Endothelial cell of umbilical vein (primary cell): ENCODE results near the gene FAM120B. TPM values are rescaled to one million over a fixed set of nuclear protein-coding genes. Genes with fewer than 3 reads are reported as not detected.

Source experiments
- BruUV-seq: library from RNA; stranded (reverse); fragments of 400-500 nt; replicated peaks from 2 replicates; lab custom pipeline; 2021; lab: Mats Ljungman, UMichigan
- CTCF ChIA-PET: fragments of 300-600, 350-600 bp; sonication (Branson Sonifier 250); formaldehyde crosslinking; loops from one replicate; lab custom pipeline; 2021; ENCODE audit warnings: antibody characterized with exemption, inconsistent platforms; lab: Charles Lee
- POLR2A ChIA-PET: fragments of 300-600, 350-600 bp; sonication (Branson Sonifier 250); formaldehyde crosslinking; loops from one replicate; lab custom pipeline; 2021; ENCODE audit warnings: antibody characterized with exemption, inconsistent platforms; lab: Charles Lee
- DNase-seq: peaks from one replicate; pipeline ENCODE4 v3.0.0-alpha.2; 2011; ENCODE audit warnings: low read depth, low spot score
- FAIRE-seq: peaks from 2 replicates; lab custom pipeline; 2011; peaks lifted over from hg19 to GRCh38; lab: Jason Lieb, UNC
- H2AFZ ChIP-seq: 2 replicates; pipeline ENCODE4 v1.6.0; 2012; ENCODE audit warnings: low read depth, low read length, control low read depth, inconsistent platforms
- H3K27ac ChIP-seq: 2 replicates; pipeline ENCODE4 v1.5.1; 2011; ENCODE audit warnings: low read depth, mild to moderate bottlenecking, control low read depth, low read length, moderate library complexity; ENCODE audit not compliant: insufficient read depth
- H3K27me3 ChIP-seq, 2 experiments: 2 replicates each; pipeline versions ENCODE4 v1.6.0 to v1.6.1; 2011; ENCODE audit warnings: low read length in 2 of 2, mixed read lengths in 1 of 2; ENCODE audit not compliant: control insufficient read depth in 2 of 2, insufficient read depth in 2 of 2
- H3K36me3 ChIP-seq, 2 experiments: 2 replicates in 1 of 2; 3 replicates in 1 of 2; pipeline ENCODE4 v1.5.1; 2011; ENCODE audit warnings: low read length in 2 of 2, mild to moderate bottlenecking in 1 of 2, moderate library complexity in 1 of 2; ENCODE audit not compliant: control insufficient read depth in 2 of 2, insufficient read depth in 2 of 2; ENCODE audit errors: extremely low read depth in 1 of 2
- H3K4me1 ChIP-seq: 3 replicates; pipeline ENCODE4 v1.5.1; 2011; ENCODE audit warnings: mild to moderate bottlenecking, low read length; ENCODE audit not compliant: control insufficient read depth, insufficient read depth; ENCODE audit errors: extremely low read depth
- H3K4me2 ChIP-seq: 2 replicates; pipeline ENCODE4 v1.6.1; 2011; ENCODE audit warnings: low read length, control low read depth, mixed read lengths; ENCODE audit not compliant: insufficient read depth
- H3K4me3 ChIP-seq, 3 experiments: fragments of 200-600 bp in 1 of 3; sonication (generic), shearing (Covaris generic) in 1 of 3; replicated peaks in 1 of 3; 2 replicates each; pipeline ENCODE4 v1.5.1; 2011 to 2016; ENCODE audit warnings: control low read depth in 3 of 3, low read length in 3 of 3, mild to moderate bottlenecking in 2 of 3, inconsistent platforms in 1 of 3, low read depth in 1 of 3, moderate library complexity in 1 of 3; ENCODE audit not compliant: insufficient read depth in 1 of 3
- H3K79me2 ChIP-seq: 2 replicates; pipeline ENCODE4 v1.6.0; 2012; ENCODE audit warnings: low read length, inconsistent platforms; ENCODE audit not compliant: control insufficient read depth, insufficient read depth
- H3K9ac ChIP-seq: replicated peaks from 2 replicates; pipeline ENCODE3; 2011; ENCODE audit warnings: low read length, control low read depth; ENCODE audit not compliant: insufficient read depth; ENCODE audit errors: extremely low read depth
- H3K9me1 ChIP-seq: replicated peaks from 3 replicates; pipeline ENCODE4 v1.6.0; 2011; ENCODE audit warnings: mild to moderate bottlenecking, low read length; ENCODE audit not compliant: control insufficient read depth, insufficient read depth; ENCODE audit errors: extremely low read depth
- H3K9me3 ChIP-seq: replicated peaks from 2 replicates; pipeline ENCODE4 v1.5.1; 2012; ENCODE audit warnings: low read length, inconsistent platforms; ENCODE audit not compliant: control insufficient read depth, insufficient read depth
- H4K20me1 ChIP-seq: replicated peaks from 2 replicates; pipeline ENCODE3; 2011; ENCODE audit warnings: mild to moderate bottlenecking, low read length; ENCODE audit not compliant: control insufficient read depth, insufficient read depth; ENCODE audit errors: extremely low read depth
- CTCF ChIP-seq, 2 donors: IDR thresholded peaks; 1 replicate in 1 of 2; 2 replicates in 1 of 2; pipeline ENCODE4 v1.5.1; 2011; ENCODE audit warnings: low read length in 2 of 2, mild to moderate bottlenecking in 2 of 2, moderate library complexity in 2 of 2, control low read depth in 1 of 2, inconsistent platforms in 1 of 2, low read depth in 1 of 2; ENCODE audit not compliant: insufficient read depth in 1 of 2; ENCODE audit errors: extremely low read depth in 1 of 2
- FOS ChIP-seq: IDR thresholded peaks from 2 replicates; pipeline ENCODE4 v1.6.1; 2011; ENCODE audit warnings: mild to moderate bottlenecking, low read length, moderate library complexity, borderline replicate concordance; ENCODE audit not compliant: insufficient read depth
- GATA2 ChIP-seq: IDR thresholded peaks from 2 replicates; pipeline ENCODE4 v1.7.0; 2011; ENCODE audit warnings: low read depth, mild to moderate bottlenecking, moderate library complexity, mixed read lengths, low read length; ENCODE audit not compliant: insufficient read length, insufficient read depth
- JUN ChIP-seq: IDR thresholded peaks from 2 replicates; pipeline ENCODE4 v1.6.1; 2011; ENCODE audit warnings: borderline replicate concordance, low read depth; ENCODE audit not compliant: insufficient read length, insufficient read depth
- MAX ChIP-seq: IDR thresholded peaks from 2 replicates; pipeline ENCODE4 v1.6.1; 2011; ENCODE audit not compliant: insufficient read depth, insufficient read length
- MYC ChIP-seq: IDR thresholded peaks from one replicate; pipeline ENCODE4 v1.6.1; 2011; ENCODE audit warnings: mild to moderate bottlenecking, low read depth, low read length
- POLR2A ChIP-seq: IDR thresholded peaks from 2 replicates; pipeline ENCODE4 v1.6.1; 2012; ENCODE audit warnings: low read depth, mild to moderate bottlenecking, control low read depth, low read length
- POLR2AphosphoS5 ChIP-seq: IDR thresholded peaks from 2 replicates; pipeline ENCODE4 v1.6.1; 2012; ENCODE audit warnings: low read depth, mild to moderate bottlenecking, control low read depth, low read length, moderate library complexity; ENCODE audit not compliant: insufficient read depth
- dilution Hi-C: fragments of 300-500 bp; cut with MboI; formaldehyde crosslinking; loops from one replicate; pipeline ENCODE4 v1.15.0; 2019; ENCODE audit warnings: low sequenced_read_pairs; ENCODE audit not compliant: extremely low pct_ligation_motif_present
- intact Hi-C: fragments of 100-400 bp; cut with micrococcal nuclease; formaldehyde crosslinking; loops from one replicate; pipeline ENCODE4 v1.10.0; 2022
- polyA plus RNA-seq, 4 experiments: library from polyadenylated mRNA; depleted of rRNA in 3 of 4; stranded (reverse) in 3 of 4; unstranded in 1 of 4; fragments of >200 nt; gene quantifications; 2 replicates each; pipeline versions ENCODE4 v1.2.1 to v1.2.3, GENCODE V29; 2011 to 2012; ENCODE audit warnings: missing spikeins in 1 of 4
- total RNA-seq: library from RNA; stranded (reverse); gene quantifications from 2 replicates; pipeline ENCODE4 v1.2.3, GENCODE V29; 2021

The FAM120B gene
- total and polyA plus RNA-seq, 2 donors (not counting 3 experiments of a cell fraction or from before 2014, with no cell fraction given), result 10.8 to 28.2 TPM

- Histone ChIP-seq H3K4me1 (peaks cover 17% of the 10 kb centered on the region), H3K4me3 (peak overlapping the region in 1 of 3 experiments; percentile 12), H3K36me3 (peaks cover 3 to 6% of the 10 kb centered on the region in 2 experiments), H3K27ac (peak overlapping the region; percentile 85), H3K4me2 (peak overlapping the region; percentile 55), H3K9ac (peak overlapping the region; percentile 54), H2AFZ (no peak overlapping the region), H3K27me3 (no peaks in the 10 kb centered on the region), H3K9me1 (no peaks in the 10 kb centered on the region), H4K20me1 (no peaks in the 10 kb centered on the region), H3K9me3 (no peaks in the 10 kb centered on the region), H3K79me2 (peaks cover 9% of the 10 kb centered on the region)
- DNase-seq (peak; percentile 97), FAIRE-seq (peak; percentile 91)
- no TSS peak for BruUV-seq
- intact Hi-C loops (loop anchor here (1.0 to 5.0 kb wide), 3 partner anchors 39 to 92 kb away; partner anchors contain the start of gene FAM120B), dilution Hi-C loops (no loop called here)
- ChIA-PET POLR2A (no interaction called here), CTCF (interaction anchor here (1.8 kb wide), 1 partner anchor 513 kb away, joined by 4 read pairs; no protein-coding TSS in a partner anchor)
- peak; percentile 86 for TF ChIP-seq FOS
- TF ChIP-seq GATA2, result no peak
- TF ChIP-seq MYC, result no peak
- no peak for TF ChIP-seq MAX
- no peak for TF ChIP-seq CTCF (IDR thresholded peaks at IDR 0.05; ENCODE audit: extremely low read depth in 1 of 2, insufficient read depth in 1 of 2, low read depth in 1 of 2, low read length in 2 of 2)
- peak; percentile 86 for TF ChIP-seq JUN
- TF ChIP-seq POLR2AphosphoS5, result no peak
- peak; percentile 50 for TF ChIP-seq POLR2A
These were observed 38.3 kb downstream of the FAM120B start for GRCh38 chr6:170344631-170345576.
